SH-SY5Y (cell line): ENCODE results near the gene RAD50.

ENCODE experiments used
- GATA2 ChIP-seq: IDR thresholded peaks from 2 replicates; pipeline ENCODE4 v1.6.1; 2011; ENCODE audit warnings: mild to moderate bottlenecking, low read depth, low read length
- GATA3 ChIP-seq: IDR thresholded peaks from 2 replicates; pipeline ENCODE4 v1.6.1; 2011; ENCODE audit warnings: low read depth, mild to moderate bottlenecking, low read length, moderate library complexity

The RAD50 gene

GRCh38 chr5:132646583-132647266, 89.9 kb downstream of the RAD50 start:
- TF ChIP-seq GATA2 (no peak), GATA3 (no peak)

- TF ChIP-seq GATA3: no peak
- TF ChIP-seq GATA2: no peak
Observed at GRCh38 chr5:132647473-132647872, 90.7 kb downstream of the RAD50 start.

DNA sequence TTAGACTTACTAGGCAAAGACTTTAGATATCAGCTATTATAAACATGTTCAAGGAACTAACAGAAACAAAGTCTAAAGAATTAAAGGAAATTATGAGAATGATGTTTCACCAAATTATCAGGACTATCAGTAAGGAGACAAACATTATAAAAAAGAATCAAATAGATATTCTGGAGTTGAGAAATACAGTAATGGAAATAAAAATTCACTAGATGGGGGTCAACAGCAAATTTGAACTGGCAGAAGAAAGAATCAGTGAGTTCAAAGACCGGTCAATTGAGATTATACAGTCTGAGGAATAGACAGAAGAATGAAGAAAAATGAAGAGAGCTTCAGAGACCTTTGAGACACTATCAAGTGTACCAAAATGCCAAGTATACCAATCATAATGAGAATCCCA, 91.6 kb downstream of the RAD50 start:
- TF ChIP-seq GATA3: no peak
- TF ChIP-seq GATA2: no peak

GRCh38 chr5:132651838-132652469, 95.2 kb downstream of the RAD50 start:
- TF ChIP-seq GATA2: no peak
- TF ChIP-seq GATA3: no peak

GRCh38 chr5:132653716-132654115, 96.9 kb downstream of the RAD50 start:
- TF ChIP-seq GATA2 (no peak), GATA3 (no peak)

DNA sequence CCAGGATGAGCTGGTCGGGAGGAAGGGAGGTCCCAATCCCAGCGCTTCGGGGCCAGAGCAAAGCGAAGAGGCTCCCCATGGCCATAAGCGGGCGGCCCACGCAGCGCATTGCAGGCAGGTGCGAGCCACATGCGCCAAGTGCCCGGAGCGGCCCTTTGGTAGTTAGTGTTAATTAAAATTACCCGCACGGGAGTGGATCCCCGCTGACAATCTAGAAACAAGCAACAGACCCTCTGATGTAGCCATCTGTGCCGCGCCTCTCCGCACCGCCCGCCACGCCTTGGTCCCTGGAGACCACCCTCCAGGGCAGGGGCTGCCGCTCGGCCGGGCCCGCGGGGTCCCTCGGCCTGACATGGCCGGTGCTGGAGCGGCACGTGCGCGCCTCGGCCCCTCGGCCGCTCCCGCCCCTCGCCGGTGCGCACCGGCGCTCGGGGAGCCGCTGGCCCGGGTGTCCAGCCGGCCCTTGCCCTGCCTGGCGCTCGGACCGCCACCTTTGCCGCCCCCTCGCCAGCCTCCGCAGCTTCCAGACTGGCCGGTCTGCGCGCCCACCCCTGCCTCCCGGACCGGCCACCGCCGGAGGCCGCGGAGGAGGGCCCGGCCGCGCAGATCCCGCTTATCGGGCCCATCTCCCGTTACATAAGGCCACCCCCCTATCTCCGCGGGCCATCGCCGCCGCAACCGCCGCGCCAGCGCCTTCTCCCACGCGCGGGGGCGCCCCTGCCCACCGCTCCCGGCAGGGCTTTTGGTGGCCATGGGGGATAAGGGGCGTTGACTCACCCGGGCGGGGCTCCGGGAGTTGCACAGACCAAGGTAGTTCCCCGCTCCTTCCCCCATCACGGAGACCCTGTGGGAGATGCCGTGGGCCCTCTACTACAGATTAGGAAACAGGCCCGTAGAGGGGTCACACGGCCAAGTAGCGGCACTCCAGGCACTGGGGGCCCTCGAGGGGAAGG, 99.3 kb downstream of the RAD50 start:
- TF ChIP-seq GATA3: no peak; the same call in 1 of the 2 replicates
- TF ChIP-seq GATA2: peak; percentile 99

GRCh38 chr5:132656774-132657355, 100.1 kb downstream of the RAD50 start:
- TF ChIP-seq GATA3 (no peak), GATA2 (no peak)

GRCh38 chr5:132657676-132658380, 101.1 kb downstream of the RAD50 start, which contains the start of gene IL13:
TSS of gene IL13 (plus strand) at chr5:132658173. CDS start at chr5:132658187, 14 bp downstream.
- TF ChIP-seq GATA2 (no peak), GATA3 (no peak)

GRCh38 chr5:132658381-132659302, 101.9 kb downstream of the RAD50 start:
- TF ChIP-seq GATA2 (no peak), GATA3 (no peak)

DNA sequence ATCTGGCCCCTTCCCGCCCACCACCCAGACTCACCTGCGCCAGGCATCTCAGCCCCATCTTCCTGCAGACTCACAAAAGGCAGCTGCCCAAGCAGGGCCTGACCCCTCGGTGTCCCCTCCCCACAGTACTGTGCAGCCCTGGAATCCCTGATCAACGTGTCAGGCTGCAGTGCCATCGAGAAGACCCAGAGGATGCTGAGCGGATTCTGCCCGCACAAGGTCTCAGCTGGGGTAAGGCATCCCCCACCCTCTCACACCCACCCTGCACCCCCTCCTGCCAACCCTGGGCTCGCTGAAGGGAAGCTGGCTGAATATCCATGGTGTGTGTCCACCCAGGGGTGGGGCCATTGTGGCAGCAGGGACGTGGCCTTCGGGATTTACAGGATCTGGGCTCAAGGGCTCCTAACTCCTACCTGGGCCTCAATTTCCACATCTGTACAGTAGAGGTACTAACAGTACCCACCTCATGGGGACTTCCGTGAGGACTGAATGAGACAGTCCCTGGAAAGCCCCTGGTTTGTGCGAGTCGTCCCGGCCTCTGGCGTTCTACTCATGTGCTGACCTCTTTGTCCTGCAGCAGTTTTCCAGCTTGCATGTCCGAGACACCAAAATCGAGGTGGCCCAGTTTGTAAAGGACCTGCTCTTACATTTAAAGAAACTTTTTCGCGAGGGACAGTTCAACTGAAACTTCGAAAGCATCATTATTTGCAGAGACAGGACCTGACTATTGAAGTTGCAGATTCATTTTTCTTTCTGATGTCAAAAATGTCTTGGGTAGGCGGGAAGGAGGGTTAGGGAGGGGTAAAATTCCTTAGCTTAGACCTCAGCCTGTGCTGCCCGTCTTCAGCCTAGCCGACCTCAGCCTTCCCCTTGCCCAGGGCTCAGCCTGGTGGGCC, 103.1 kb downstream of the RAD50 start:
- TF ChIP-seq GATA3 (no peak), GATA2 (no peak)

DNA sequence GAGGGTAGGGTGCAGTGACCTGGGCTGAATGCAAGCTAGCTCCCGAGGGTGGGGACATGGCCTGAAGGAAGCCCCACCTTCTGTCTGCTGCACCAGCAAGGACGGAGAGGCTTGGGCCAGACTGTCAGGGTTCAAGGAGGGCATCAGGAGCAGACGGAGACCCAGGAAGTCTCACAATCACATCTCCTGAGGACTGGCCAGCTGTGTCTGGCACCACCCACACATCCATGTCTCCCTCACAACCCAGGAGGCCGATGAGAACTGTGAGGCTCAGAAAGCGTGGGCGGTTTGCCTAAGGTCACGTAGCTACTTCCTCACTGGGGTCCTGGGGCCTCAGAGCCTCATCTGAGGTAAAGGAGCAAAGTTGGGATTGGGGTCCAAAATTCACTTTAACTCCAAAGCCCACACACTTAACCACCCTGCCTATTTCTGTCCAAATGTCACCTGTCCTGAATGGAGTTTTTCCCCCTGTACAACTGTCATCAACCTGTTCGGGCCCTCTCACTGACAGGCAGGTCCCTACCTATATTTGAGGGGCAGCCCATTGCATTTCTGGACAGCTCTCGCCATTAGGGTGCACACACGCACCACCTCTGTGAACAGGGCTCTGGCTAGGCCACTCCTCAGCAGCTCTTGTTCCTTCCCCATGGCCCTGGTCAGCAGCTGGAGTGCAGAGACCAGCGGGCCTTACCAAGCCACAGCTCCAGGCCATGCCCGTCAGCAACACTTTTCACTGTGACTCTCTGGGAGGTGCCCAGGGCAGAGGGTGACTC, 104.6 kb downstream of the RAD50 start:
- no peak for TF ChIP-seq GATA2
- TF ChIP-seq GATA3: no peak
